Stimulated activated CD4-positive, alpha-beta T cell treated with anti-CD3 and anti-CD28 coated beads, Interleukin-15, amount 100 ng/mL, for 24 hours (primary cell): ENCODE measurements around the gene ZFP36L2.

Experiments
- DNase-seq: peaks from one replicate; pipeline ENCODE4 v3.0.0-alpha.2; 2020

The ZFP36L2 gene

GRCh38 chr2:43226558-43226954 is at the start of gene ZFP36L2:
Gene ZFP36L2, minus strand, starts transcription at chr2:43226606. Its CDS starts 291 bp downstream, at chr2:43226315.
- DNase-seq, result peak; percentile 96

- DNase-seq, result no peak
These were observed 48.3 kb upstream of the ZFP36L2 start for GRCh38 chr2:43274721-43275120.

GRCh38 chr2:43274055-43274454 is 47.6 kb upstream of the ZFP36L2 start:
- DNase-seq, result no peak

GRCh38 chr2:43273529-43273928 is 47.1 kb upstream of the ZFP36L2 start:
- DNase-seq, result peak; percentile 15

GRCh38 chr2:43270930-43271615 is 44.7 kb upstream of the ZFP36L2 start:
- DNase-seq, result no peak

- DNase-seq, result no peak
These were observed 44.1 kb upstream of the ZFP36L2 start for GRCh38 chr2:43270461-43270860.

- DNase-seq, result peak; percentile 9
These were observed 43.3 kb upstream of the ZFP36L2 start for GRCh38 chr2:43269706-43270105.

GRCh38 chr2:43269074-43269572 is 42.7 kb upstream of the ZFP36L2 start:
- DNase-seq, result no peak

- no peak for DNase-seq
These were observed 41.9 kb upstream of the ZFP36L2 start for GRCh38 chr2:43268066-43268953.

GRCh38 chr2:43267381-43267780 is 41.0 kb upstream of the ZFP36L2 start:
- DNase-seq, result no peak

GRCh38 chr2:43266711-43267111 is 40.3 kb upstream of the ZFP36L2 start:
- DNase-seq, result no peak

- no peak for DNase-seq
These were observed 39.0 kb upstream of the ZFP36L2 start for GRCh38 chr2:43265421-43265820.

GRCh38 chr2:43265001-43265400 is 38.6 kb upstream of the ZFP36L2 start:
- DNase-seq, result no peak

GRCh38 chr2:43262951-43263350 is 36.5 kb upstream of the ZFP36L2 start:
- DNase-seq, result no peak

- no peak for DNase-seq
These were observed 35.8 kb upstream of the ZFP36L2 start for GRCh38 chr2:43262239-43262638.

GRCh38 chr2:43259512-43259911 is 33.1 kb upstream of the ZFP36L2 start:
- no peak for DNase-seq

GRCh38 chr2:43258547-43259156 is 32.2 kb upstream of the ZFP36L2 start:
- DNase-seq, result no peak

GRCh38 chr2:43255296-43255910 is 29.0 kb upstream of the ZFP36L2 start:
- DNase-seq, result no peak

GRCh38 chr2:43254331-43254730 is 27.9 kb upstream of the ZFP36L2 start:
- DNase-seq, result no peak

GRCh38 chr2:43251171-43251731 is 24.8 kb upstream of the ZFP36L2 start:
- no peak for DNase-seq

GRCh38 chr2:43250015-43250414 is 23.6 kb upstream of the ZFP36L2 start:
- DNase-seq, result no peak

GRCh38 chr2:43248621-43249020 is 22.2 kb upstream of the ZFP36L2 start:
- DNase-seq, result no peak

- DNase-seq, result no peak
These were observed 20.2 kb upstream of the ZFP36L2 start for GRCh38 chr2:43246641-43247040.
